HG03457 (cell line): ENCODE measurements around the gene CSF1.
"Not testable (repeated sequence)": the region's sequence is repeated elsewhere in the genome, so short reads cannot be mapped to it uniquely, and the experiment has no call there.

Experiments used
- ATAC-seq: cut with Tn5 transposase; IDR thresholded peaks from one replicate; pipeline ENCODE4 v1.9.1; 2021; ENCODE audit warnings: moderate number of reproducible peaks; ENCODE audit not compliant: unreplicated experiment

The CSF1 gene

GRCh38 chr1:109933856-109934711 lies 23.4 kb downstream of the CSF1 start:
- no peak for ATAC-seq

- no peak for ATAC-seq
Observed at GRCh38 chr1:109935451-109935900, 24.8 kb downstream of the CSF1 start.

- ATAC-seq: no peak
Observed at GRCh38 chr1:109937738-109938137, 27.1 kb downstream of the CSF1 start.

- no peak for ATAC-seq
Observed at GRCh38 chr1:109938556-109938955, 27.9 kb downstream of the CSF1 start.

- ATAC-seq: no peak
Observed at GRCh38 chr1:109942434-109942833, 31.8 kb downstream of the CSF1 start.

- ATAC-seq: no peak
Observed at GRCh38 chr1:109944541-109944940, 33.9 kb downstream of the CSF1 start.

- ATAC-seq: no peak
Observed at GRCh38 chr1:109946511-109946910, 35.9 kb downstream of the CSF1 start.

- no peak for ATAC-seq
Observed at GRCh38 chr1:109947582-109948284, 37.1 kb downstream of the CSF1 start.

GRCh38 chr1:109948285-109948630 lies 37.6 kb downstream of the CSF1 start:
- no peak for ATAC-seq

GRCh38 chr1:109950038-109950437 lies 39.4 kb downstream of the CSF1 start:
- no peak for ATAC-seq

- no peak for ATAC-seq
Observed at GRCh38 chr1:109950509-109950908, 39.9 kb downstream of the CSF1 start.

GRCh38 chr1:109951501-109951900 lies 40.9 kb downstream of the CSF1 start:
- not testable (repeated sequence) for ATAC-seq

- ATAC-seq: no peak
Observed at GRCh38 chr1:109954041-109954512, 43.4 kb downstream of the CSF1 start.

- ATAC-seq: no peak
Observed at GRCh38 chr1:109959632-109959973, 49.0 kb downstream of the CSF1 start.

GRCh38 chr1:109959974-109960744 lies 49.5 kb downstream of the CSF1 start:
- ATAC-seq: no peak

- no peak for ATAC-seq
Observed at GRCh38 chr1:109960745-109961094, 50.1 kb downstream of the CSF1 start.

GRCh38 chr1:109963864-109964263 lies 53.2 kb downstream of the CSF1 start:
- no peak for ATAC-seq

- no peak for ATAC-seq
Observed at GRCh38 chr1:109969146-109969829, 58.6 kb downstream of the CSF1 start.

GRCh38 chr1:109969907-109970306 lies 59.3 kb downstream of the CSF1 start:
- no peak for ATAC-seq

- ATAC-seq: no peak
Observed at GRCh38 chr1:109971559-109971958, 60.9 kb downstream of the CSF1 start.

GRCh38 chr1:109974191-109974590 lies 63.5 kb downstream of the CSF1 start:
- no peak for ATAC-seq
